ENCODE results near the gene TUBA4A. TPM values are rescaled to one million over a fixed set of nuclear protein-coding genes. Genes with fewer than 3 reads are reported as not detected.

TUBA4A gene
- polyA plus RNA-seq, 1 donor (not counting 4 experiments of a cell fraction or from before 2014, with no cell fraction given) = 524 TPM

DNA sequence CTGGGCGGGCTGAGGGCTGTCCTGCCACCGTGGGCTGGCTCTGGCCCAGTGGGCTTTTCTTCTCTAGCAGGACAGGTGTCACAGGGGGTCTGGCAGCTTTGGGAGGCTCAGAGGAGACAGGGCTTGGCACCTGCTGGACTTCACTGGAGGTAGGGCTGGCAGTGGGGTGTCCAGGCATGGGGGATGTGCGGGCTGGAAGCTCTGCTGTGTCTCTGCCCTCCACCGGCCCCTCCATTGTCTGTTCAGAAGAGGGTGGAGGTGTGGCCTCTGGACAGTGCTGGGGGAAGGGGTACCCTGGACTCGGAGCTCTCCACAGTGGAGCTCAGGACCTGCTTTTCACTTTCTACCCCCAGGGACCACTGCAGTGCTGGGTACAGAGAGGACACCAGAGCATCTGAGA is 46.3 kb upstream of the TUBA4A start:
- FAIRE-seq (no peak), DNase-seq (ENCODE audit: low read depth, low spot score) (no peak)
- H4K20me1 ChIP-seq (ENCODE audit: control insufficient read depth, extremely low read depth, insufficient read depth, low read length) = no peaks in the 10 kb centered on the region
- H3K4me2 ChIP-seq (ENCODE audit: control insufficient read depth, extremely low read depth, insufficient read depth, low read depth, low read length) = no peak overlapping the region
- no peaks in the 10 kb centered on the region for H3K9me1 ChIP-seq (ENCODE audit: control insufficient read depth, extremely low read depth, insufficient read depth, low read length)
- no peaks in the 10 kb centered on the region for H3K36me3 ChIP-seq (ENCODE audit: control insufficient read depth in 2 of 2, extremely low read depth in 1 of 2, insufficient read depth in 2 of 2, low read length in 2 of 2)
- no peak overlapping the region for H3K9ac ChIP-seq (ENCODE audit: control insufficient read depth, extremely low read depth, insufficient read depth, low read length)
- no peaks in the 10 kb centered on the region for H3K79me2 ChIP-seq (ENCODE audit: control insufficient read depth, insufficient read depth, low read length)
- no peaks in the 10 kb centered on the region for H3K9me3 ChIP-seq (ENCODE audit: control insufficient read depth, low read depth, low read length)
- H3K4me3 ChIP-seq (ENCODE audit: control insufficient read depth in 2 of 3, extremely low read depth in 1 of 3, insufficient read depth in 2 of 3, low read depth in 1 of 3, low read length in 3 of 3) = no peak overlapping the region
- dilution Hi-C loops (cut with MboI; ENCODE audit: extremely low pct_ligation_motif_present, low sequenced_read_pairs) = no loop called here
- no peak overlapping the region for H3K27ac ChIP-seq (ENCODE audit: control insufficient read depth, insufficient read depth, low read length)
- no peaks in the 10 kb centered on the region for H3K4me1 ChIP-seq (ENCODE audit: control insufficient read depth, extremely low read depth, insufficient read depth, low read length)
- H2AFZ ChIP-seq (ENCODE audit: control insufficient read depth, low read length) = no peak overlapping the region
- H3K27me3 ChIP-seq (ENCODE audit: control insufficient read depth, extremely low read depth, insufficient read depth, low read length) = peaks cover 45% of the 10 kb centered on the region
- TF ChIP-seq EZH2 (IDR thresholded peaks at IDR 0.05; ENCODE audit: low read length) = no peak
- TF ChIP-seq, protein P1, sequence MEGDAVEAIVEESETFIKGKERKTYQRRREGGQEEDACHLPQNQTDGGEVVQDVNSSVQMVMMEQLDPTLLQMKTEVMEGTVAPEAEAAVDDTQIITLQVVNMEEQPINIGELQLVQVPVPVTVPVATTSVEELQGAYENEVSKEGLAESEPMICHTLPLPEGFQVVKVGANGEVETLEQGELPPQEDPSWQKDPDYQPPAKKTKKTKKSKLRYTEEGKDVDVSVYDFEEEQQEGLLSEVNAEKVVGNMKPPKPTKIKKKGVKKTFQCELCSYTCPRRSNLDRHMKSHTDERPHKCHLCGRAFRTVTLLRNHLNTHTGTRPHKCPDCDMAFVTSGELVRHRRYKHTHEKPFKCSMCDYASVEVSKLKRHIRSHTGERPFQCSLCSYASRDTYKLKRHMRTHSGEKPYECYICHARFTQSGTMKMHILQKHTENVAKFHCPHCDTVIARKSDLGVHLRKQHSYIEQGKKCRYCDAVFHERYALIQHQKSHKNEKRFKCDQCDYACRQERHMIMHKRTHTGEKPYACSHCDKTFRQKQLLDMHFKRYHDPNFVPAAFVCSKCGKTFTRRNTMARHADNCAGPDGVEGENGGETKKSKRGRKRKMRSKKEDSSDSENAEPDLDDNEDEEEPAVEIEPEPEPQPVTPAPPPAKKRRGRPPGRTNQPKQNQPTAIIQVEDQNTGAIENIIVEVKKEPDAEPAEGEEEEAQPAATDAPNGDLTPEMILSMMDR (optimal IDR thresholded peaks at IDR 0.05 in 1 of 3, IDR thresholded peaks at IDR 0.05 in 1 of 3, conservative IDR thresholded peaks at IDR 0.05 in 1 of 3; ENCODE audit: extremely low read depth in 1 of 3, insufficient read depth in 2 of 3, low read length in 3 of 3) = no peak

DNA sequence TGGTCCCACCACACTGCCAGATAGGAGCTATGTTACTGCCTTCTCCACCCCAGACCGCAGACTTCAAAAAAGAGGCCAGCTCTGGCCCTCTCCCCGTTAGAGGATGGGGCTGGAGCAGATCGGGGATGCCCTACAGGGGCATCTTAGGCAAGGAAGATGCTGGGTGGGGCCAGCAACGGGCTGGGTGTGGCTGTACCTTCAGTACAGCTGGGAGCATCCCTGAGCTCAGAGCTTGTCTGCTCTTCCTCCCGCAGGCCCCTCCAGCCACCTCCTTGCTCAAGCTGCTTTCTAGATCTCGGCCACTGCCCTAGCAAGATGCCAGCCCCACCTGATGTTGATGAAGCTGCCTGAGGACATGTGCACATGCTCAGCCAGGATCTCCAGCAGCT is 45.6 kb upstream of the TUBA4A start:
- Histone ChIP-seq H2AFZ (ENCODE audit: control insufficient read depth, low read length) (no peak overlapping the region), H3K9ac (ENCODE audit: control insufficient read depth, extremely low read depth, insufficient read depth, low read length) (no peak overlapping the region), H3K27ac (ENCODE audit: control insufficient read depth, insufficient read depth, low read length) (no peak overlapping the region), H3K79me2 (ENCODE audit: control insufficient read depth, insufficient read depth, low read length) (no peaks in the 10 kb centered on the region), H3K9me1 (ENCODE audit: control insufficient read depth, extremely low read depth, insufficient read depth, low read length) (no peaks in the 10 kb centered on the region), H3K4me1 (ENCODE audit: control insufficient read depth, extremely low read depth, insufficient read depth, low read length) (peaks cover 3% of the 10 kb centered on the region), H3K4me3 (ENCODE audit: control insufficient read depth in 2 of 3, extremely low read depth in 1 of 3, insufficient read depth in 2 of 3, low read depth in 1 of 3, low read length in 3 of 3) (no peak overlapping the region), H3K36me3 (ENCODE audit: control insufficient read depth in 2 of 2, extremely low read depth in 1 of 2, insufficient read depth in 2 of 2, low read length in 2 of 2) (no peaks in the 10 kb centered on the region), H3K9me3 (ENCODE audit: control insufficient read depth, low read depth, low read length) (no peaks in the 10 kb centered on the region), H3K4me2 (ENCODE audit: control insufficient read depth, extremely low read depth, insufficient read depth, low read depth, low read length) (no peak overlapping the region), H4K20me1 (ENCODE audit: control insufficient read depth, extremely low read depth, insufficient read depth, low read length) (no peaks in the 10 kb centered on the region), H3K27me3 (ENCODE audit: control insufficient read depth, extremely low read depth, insufficient read depth, low read length) (peaks cover 45% of the 10 kb centered on the region)
- FAIRE-seq = no peak
- TF ChIP-seq, protein P1 (optimal IDR thresholded peaks at IDR 0.05 in 1 of 3, IDR thresholded peaks at IDR 0.05 in 1 of 3, conservative IDR thresholded peaks at IDR 0.05 in 1 of 3; ENCODE audit: extremely low read depth in 1 of 3, insufficient read depth in 2 of 3, low read length in 3 of 3) = no peak
- no peak for TF ChIP-seq EZH2 (IDR thresholded peaks at IDR 0.05; ENCODE audit: low read length)
- DNase-seq (ENCODE audit: low read depth, low spot score) = no peak
- dilution Hi-C loops (cut with MboI; ENCODE audit: extremely low pct_ligation_motif_present, low sequenced_read_pairs) = no loop called here

All from keratinocyte (primary cell).